ENCODE data around the gene COL13A1.

COL13A1 gene

DNA sequence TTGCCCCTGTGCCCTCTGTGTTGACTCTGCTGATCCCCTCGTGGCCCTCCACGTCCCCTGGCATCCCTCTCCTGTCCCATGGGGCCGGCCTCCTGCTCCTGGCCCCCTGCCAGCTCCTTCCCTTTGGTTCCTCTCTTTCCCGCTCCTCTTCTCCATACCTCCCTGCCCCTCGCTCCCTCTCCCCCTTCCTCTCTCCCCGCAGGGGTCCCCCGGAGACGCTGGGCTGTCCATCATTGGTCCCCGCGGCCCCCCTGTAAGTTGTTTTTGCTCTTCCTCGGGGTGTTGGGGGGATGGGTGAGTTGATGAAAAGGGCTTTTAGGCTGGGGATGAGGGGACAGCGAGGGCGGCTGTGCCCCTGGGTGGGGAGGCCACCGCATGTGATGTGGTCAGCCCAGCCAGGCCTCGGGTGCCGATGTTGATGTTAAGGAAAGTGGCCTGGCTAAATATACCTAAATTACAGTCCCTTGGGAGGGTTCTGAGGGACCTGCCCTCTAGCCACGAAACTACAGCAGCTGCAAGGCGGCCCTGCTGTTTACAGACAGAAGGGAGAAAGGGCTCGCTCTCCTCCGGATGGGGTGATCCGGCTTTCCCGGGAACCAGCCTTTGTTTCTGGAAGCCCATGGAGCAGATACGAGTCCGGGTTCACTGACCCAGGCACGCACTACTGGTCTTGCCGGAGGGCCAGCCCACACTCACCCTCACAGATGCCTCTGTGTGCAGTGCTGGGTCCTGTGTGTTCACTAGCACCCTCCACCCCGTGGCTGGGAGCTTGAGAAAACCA is 78.8 kb downstream of the COL13A1 start:
- H3K36me3 ChIP-seq (ENCODE audit: control insufficient read depth in 1 of 2, insufficient read depth in 2 of 2, low read length in 2 of 2), result no peaks in the 10 kb centered on the region
- no peaks in the 10 kb centered on the region for H3K9me3 ChIP-seq (ENCODE audit: control insufficient read depth in 1 of 2, low read length in 2 of 2)
- H3K4me1 ChIP-seq (ENCODE audit: control insufficient read depth in 1 of 2, insufficient read depth in 2 of 2, low read length in 2 of 2), result peaks cover 0 to 7% of the 10 kb centered on the region in 2 donors
- H3K4me3 ChIP-seq (ENCODE audit: low read depth in 1 of 2, low read length in 2 of 2), result no peak overlapping the region
- H3K27me3 ChIP-seq (ENCODE audit: low read depth, low read length), result no peaks in the 10 kb centered on the region
- H3K27ac ChIP-seq (ENCODE audit: low read length), result no peak overlapping the region

DNA sequence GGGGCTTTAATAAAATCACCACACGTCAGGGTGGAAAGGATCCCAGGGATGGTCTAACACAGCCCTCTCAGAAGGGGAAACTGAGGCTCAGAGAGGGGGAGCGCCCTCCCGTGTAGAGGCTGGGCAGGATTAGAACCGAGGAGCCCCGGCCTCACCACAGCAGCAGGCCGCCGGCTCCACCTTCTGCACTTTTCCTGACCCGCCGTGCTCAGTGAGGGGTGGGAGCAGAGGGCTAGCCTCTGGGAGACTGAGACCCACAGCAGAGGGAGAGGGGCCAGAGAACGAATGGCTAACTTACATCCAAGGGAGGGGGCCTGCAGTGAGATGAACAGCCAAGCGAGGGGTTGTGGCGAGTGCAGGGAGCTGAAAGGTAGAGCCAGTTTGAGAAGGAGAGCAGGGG is 79.5 kb downstream of the COL13A1 start:
- Histone ChIP-seq H3K9me3 (ENCODE audit: control insufficient read depth in 1 of 2, low read length in 2 of 2) (no peaks in the 10 kb centered on the region), H3K27me3 (ENCODE audit: low read depth, low read length) (no peaks in the 10 kb centered on the region), H3K4me3 (ENCODE audit: low read depth in 1 of 2, low read length in 2 of 2) (no peak overlapping the region), H3K4me1 (ENCODE audit: control insufficient read depth in 1 of 2, insufficient read depth in 2 of 2, low read length in 2 of 2) (peaks cover 0 to 10% of the 10 kb centered on the region in 2 donors), H3K36me3 (ENCODE audit: control insufficient read depth in 1 of 2, insufficient read depth in 2 of 2, low read length in 2 of 2) (no peaks in the 10 kb centered on the region), H3K27ac (ENCODE audit: low read length) (no peak overlapping the region)

DNA sequence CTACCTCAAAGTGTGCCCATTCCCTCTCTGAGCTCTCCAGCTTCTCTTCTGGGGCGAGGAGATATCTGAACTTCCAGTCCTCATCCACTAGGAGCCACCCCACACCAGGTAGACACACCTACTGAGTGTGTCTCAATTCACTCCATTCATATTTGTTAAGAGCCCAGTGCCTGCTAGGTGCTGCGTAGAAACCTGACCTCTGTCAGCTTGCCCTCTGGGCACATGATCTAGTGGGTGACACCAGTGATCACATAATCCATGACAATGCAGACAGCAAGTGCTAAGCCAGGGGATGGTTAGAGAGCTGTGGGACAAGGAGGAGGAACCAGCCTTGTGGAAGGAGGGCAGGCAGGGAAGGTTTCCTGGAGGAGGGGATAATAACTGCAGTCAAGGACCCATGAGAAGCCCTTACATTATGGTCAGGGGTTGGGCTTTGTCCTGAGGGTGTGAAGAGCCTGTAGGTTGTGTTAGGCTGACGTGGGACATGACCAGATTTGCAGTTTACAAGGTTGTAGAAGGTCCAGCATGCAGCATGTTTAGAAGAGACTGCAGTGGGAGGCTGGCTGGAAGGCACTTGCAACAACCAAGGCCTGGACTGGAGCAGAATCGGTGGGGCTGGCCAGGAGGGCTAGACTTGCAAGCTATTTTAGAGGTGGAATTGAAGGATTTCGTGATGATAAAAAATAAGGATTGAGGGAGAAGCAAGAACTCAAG is 81.8 kb downstream of the COL13A1 start:
- Histone ChIP-seq H3K27ac (ENCODE audit: low read length) (no peak overlapping the region), H3K9me3 (ENCODE audit: control insufficient read depth in 1 of 2, low read length in 2 of 2) (no peaks in the 10 kb centered on the region), H3K36me3 (ENCODE audit: control insufficient read depth in 1 of 2, insufficient read depth in 2 of 2, low read length in 2 of 2) (no peaks in the 10 kb centered on the region)

DNA sequence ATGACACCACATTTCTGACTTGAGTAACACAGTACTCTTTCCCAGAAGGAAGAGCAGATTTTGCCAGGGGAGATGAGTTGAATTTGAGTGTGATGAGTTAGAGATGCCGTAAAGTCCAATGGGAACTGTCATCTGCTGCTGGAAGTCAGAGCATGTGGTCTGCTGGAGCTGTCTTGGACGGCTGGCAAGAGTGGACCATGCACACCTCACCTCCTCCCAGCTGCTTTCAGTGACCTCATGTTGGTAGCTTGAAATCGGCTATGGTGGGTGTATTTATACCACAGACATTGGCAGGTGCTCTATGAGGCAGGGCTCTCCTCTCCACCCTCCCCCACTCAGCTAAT is 82.3 kb downstream of the COL13A1 start:
- Histone ChIP-seq H3K36me3 (ENCODE audit: control insufficient read depth in 1 of 2, insufficient read depth in 2 of 2, low read length in 2 of 2) (no peaks in the 10 kb centered on the region), H3K27me3 (ENCODE audit: low read depth, low read length) (no peaks in the 10 kb centered on the region), H3K9me3 (ENCODE audit: control insufficient read depth in 1 of 2, low read length in 2 of 2) (no peaks in the 10 kb centered on the region), H3K4me1 (ENCODE audit: control insufficient read depth in 1 of 2, insufficient read depth in 2 of 2, low read length in 2 of 2) (peaks cover 0 to 10% of the 10 kb centered on the region in 2 donors), H3K27ac (ENCODE audit: low read length) (no peak overlapping the region), H3K4me3 (ENCODE audit: low read depth in 1 of 2, low read length in 2 of 2) (no peak overlapping the region)

More for the DNA sequence above, 81.8 kb downstream of the COL13A1 start:
- Histone ChIP-seq H3K4me3 (ENCODE audit: low read depth in 1 of 2, low read length in 2 of 2) (no peak overlapping the region), H3K4me1 (ENCODE audit: control insufficient read depth in 1 of 2, insufficient read depth in 2 of 2, low read length in 2 of 2) (peaks cover 0 to 10% of the 10 kb centered on the region in 2 donors), H3K27me3 (ENCODE audit: low read depth, low read length) (no peaks in the 10 kb centered on the region)

DNA sequence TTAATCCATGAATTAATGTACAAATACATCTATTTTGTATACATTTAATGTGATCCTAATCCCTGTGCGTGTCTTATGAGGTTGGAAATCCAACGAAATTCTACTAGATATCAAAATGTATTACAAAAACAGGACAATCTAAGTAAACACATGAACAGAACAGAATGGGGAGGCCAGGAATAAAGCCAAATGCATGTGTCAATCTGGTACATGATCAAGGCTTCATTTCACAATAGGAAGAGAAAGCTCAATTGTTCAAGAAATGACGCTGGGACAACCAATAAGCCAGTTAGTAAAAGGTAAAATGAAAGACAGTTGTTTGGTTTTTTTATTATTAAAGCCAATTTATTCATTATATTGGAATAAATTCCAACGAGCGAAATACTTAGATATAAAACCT is 83.0 kb downstream of the COL13A1 start:
- no peak overlapping the region for H3K4me3 ChIP-seq (ENCODE audit: low read depth in 1 of 2, low read length in 2 of 2)
- no peaks in the 10 kb centered on the region for H3K27me3 ChIP-seq (ENCODE audit: low read depth, low read length)
- H3K4me1 ChIP-seq (ENCODE audit: control insufficient read depth in 1 of 2, insufficient read depth in 2 of 2, low read length in 2 of 2), result peaks cover 0 to 10% of the 10 kb centered on the region in 2 donors
- no peaks in the 10 kb centered on the region for H3K9me3 ChIP-seq (ENCODE audit: control insufficient read depth in 1 of 2, low read length in 2 of 2)
- no peak overlapping the region for H3K27ac ChIP-seq (ENCODE audit: low read length)
- no peaks in the 10 kb centered on the region for H3K36me3 ChIP-seq (ENCODE audit: control insufficient read depth in 1 of 2, insufficient read depth in 2 of 2, low read length in 2 of 2)

DNA sequence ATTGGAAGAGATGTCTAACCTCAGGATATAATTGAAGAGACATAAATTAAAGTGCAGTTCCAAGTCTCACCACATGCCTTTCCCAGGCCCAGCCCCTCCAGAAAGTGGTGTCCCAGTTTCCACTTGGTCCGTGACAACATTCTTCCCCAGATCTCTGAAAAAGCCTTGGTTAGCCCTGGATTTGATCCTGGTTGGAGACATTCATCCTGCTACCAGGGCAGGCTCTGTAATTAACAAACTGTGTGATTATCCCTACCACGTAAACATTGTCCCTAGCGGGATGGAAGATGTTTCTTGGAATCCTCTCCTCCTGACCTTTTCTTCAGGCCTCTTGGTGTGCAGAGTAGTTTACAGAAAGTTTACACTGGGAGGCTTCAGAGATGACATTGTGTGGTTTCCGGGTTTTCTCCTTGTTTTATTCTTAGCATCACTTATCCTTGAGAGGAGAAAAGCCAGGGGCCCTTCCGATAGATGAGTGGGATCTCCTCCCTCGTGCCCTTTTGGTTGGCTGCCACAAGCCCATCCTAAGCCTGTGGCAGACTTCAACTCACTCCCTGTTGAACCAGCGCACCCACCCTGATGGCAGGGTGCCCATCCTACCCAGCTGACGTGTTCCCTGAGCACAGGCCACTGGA is 83.8 kb downstream of the COL13A1 start:
- H3K4me3 ChIP-seq (ENCODE audit: low read depth in 1 of 2, low read length in 2 of 2), result no peak overlapping the region
- H3K9me3 ChIP-seq (ENCODE audit: control insufficient read depth in 1 of 2, low read length in 2 of 2), result no peaks in the 10 kb centered on the region
- H3K27me3 ChIP-seq (ENCODE audit: low read depth, low read length), result no peaks in the 10 kb centered on the region
- peaks cover 0 to 3% of the 10 kb centered on the region in 2 donors for H3K4me1 ChIP-seq (ENCODE audit: control insufficient read depth in 1 of 2, insufficient read depth in 2 of 2, low read length in 2 of 2)
- no peak overlapping the region for H3K27ac ChIP-seq (ENCODE audit: low read length)
- H3K36me3 ChIP-seq (ENCODE audit: control insufficient read depth in 1 of 2, insufficient read depth in 2 of 2, low read length in 2 of 2), result no peaks in the 10 kb centered on the region

DNA sequence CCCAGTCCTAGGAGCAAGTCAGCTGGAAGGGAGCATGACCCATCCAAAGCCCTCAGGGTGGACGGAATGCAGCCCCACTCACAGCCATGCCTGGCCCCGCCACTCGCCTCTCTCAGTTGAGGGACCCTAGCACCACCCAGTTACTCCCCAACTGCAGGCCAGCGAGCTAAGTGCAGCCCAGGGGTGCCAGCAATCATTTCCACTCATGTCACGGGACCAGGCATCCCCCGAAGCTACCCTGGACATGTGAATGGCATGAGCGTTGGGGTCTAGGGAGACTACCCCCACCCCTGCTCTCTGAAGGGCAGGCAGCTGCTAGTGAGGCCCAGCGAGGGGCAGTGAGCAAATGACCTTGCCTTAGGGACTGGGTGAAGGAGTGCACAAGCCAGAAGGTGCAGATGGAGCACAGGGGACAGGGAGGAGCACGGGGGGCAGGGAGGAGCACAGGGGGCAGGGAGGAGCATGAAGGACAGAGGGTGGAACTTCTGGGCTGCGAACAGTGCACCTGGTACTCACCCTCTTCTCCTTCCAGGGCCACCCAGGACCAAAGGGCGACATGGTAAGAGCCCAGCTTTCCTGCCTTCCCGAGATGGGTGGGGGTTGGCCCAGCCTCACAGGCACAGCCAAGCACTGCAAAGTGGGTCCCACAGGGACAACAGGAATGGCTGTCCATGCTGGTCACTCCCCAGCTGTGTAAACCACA is 87.3 kb downstream of the COL13A1 start:
- Histone ChIP-seq H3K4me3 (ENCODE audit: low read depth in 1 of 2, low read length in 2 of 2) (no peak overlapping the region), H3K27ac (ENCODE audit: low read length) (no peak overlapping the region), H3K36me3 (ENCODE audit: control insufficient read depth in 1 of 2, insufficient read depth in 2 of 2, low read length in 2 of 2) (no peaks in the 10 kb centered on the region), H3K4me1 (ENCODE audit: control insufficient read depth in 1 of 2, insufficient read depth in 2 of 2, low read length in 2 of 2) (peaks cover 0 to 3% of the 10 kb centered on the region in 2 donors), H3K27me3 (ENCODE audit: low read depth, low read length) (no peaks in the 10 kb centered on the region), H3K9me3 (ENCODE audit: control insufficient read depth in 1 of 2, low read length in 2 of 2) (no peaks in the 10 kb centered on the region)

DNA sequence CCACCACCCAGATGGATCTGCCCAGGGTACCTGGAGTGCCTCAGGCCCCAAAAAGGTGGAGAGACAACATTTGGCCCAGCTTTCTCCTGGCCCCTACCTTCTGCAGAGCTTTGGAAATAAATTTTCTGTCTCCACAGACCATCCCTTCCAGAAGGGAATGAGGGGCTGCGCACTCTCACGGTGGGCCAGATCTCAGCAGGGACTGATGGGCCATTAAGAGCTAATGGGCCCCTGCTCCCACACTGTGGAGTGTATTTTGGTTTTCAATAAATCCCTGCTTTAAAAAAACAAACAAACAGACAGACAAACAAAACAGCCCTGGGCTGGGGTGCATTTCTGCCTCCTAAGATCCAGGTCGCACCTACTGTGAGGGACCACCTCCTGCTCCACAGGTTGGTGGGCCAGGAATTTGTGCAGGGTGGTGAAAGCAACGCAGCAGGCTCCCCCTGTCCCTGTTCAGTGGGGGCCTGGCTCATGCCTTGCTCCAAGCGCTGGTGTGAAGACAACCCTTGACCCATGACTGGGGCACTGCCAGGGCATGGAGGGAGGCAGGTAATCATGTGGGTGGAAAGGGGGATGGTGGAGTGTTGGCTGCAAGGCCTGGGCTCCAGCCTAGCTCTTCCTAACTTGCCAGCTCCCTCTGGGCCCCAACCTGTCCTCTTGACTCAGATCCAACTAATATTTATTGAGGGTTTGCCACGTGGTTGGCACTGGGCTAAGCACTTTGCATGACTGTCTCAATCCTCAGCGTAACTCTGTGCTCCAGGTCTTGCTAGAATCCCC is 88.5 kb downstream of the COL13A1 start:
- H3K36me3 ChIP-seq (ENCODE audit: control insufficient read depth in 1 of 2, insufficient read depth in 2 of 2, low read length in 2 of 2), result no peaks in the 10 kb centered on the region
- H3K4me3 ChIP-seq (ENCODE audit: low read depth in 1 of 2, low read length in 2 of 2), result no peak overlapping the region
- no peaks in the 10 kb centered on the region for H3K9me3 ChIP-seq (ENCODE audit: control insufficient read depth in 1 of 2, low read length in 2 of 2)
- no peaks in the 10 kb centered on the region for H3K27me3 ChIP-seq (ENCODE audit: low read depth, low read length)
- peak overlapping the region; percentile 7 for H3K27ac ChIP-seq (ENCODE audit: low read length)
- peaks cover 0 to 3% of the 10 kb centered on the region in 2 donors for H3K4me1 ChIP-seq (ENCODE audit: control insufficient read depth in 1 of 2, insufficient read depth in 2 of 2, low read length in 2 of 2)

DNA sequence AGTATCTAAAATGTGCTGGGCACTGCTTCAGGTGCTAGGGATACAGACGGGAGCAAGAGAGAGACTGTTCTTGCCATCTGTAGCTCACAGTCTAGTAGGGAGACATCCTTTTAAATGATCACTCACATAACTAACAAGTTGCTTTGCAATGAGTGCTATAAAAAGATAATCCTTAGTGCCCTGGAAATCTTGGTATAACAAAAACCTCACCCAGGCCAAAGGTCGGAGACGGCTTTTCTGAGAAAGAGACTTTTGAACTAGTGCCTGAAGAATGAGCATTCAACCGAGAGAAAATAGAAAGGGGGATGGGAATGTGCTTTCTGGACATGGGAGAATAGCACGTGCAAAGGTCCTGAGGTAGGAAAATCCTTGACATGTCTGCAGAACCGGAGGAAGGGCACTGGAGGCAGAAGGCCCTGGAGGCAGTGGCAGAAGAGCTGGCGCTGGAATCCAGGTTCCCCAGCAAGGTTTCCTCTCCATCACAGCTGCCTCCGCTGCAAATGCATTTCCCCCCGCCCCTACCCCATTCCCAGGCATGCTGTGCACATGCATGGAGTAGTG is 89.4 kb downstream of the COL13A1 start:
- no peaks in the 10 kb centered on the region for H3K4me1 ChIP-seq (ENCODE audit: control insufficient read depth in 1 of 2, insufficient read depth in 2 of 2, low read length in 2 of 2)
- no peaks in the 10 kb centered on the region for H3K9me3 ChIP-seq (ENCODE audit: control insufficient read depth in 1 of 2, low read length in 2 of 2)
- peak overlapping the region; percentile 7 for H3K27ac ChIP-seq (ENCODE audit: low read length)

DNA sequence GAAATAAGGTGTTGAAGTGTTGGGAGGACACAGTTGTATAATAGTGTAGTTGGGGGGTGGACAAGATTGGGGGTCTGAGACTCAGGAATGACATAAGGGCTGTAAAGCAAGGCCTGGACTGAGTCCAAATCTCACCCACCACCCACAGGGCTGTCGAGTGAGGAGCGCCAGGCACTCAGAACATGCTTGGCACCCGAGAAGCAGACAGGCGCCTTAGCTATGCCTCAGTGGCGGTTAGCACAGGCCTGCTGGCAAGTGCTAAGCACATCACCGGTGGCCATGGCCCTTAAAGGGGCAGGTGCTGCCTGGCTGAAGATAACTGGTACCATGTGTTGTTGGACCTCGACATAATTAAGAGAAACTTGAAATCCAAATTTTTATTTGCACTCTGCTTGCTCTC is 90.7 kb downstream of the COL13A1 start:
- H3K4me3 ChIP-seq (ENCODE audit: low read depth in 1 of 2, low read length in 2 of 2), result no peak overlapping the region
- no peak overlapping the region for H3K27ac ChIP-seq (ENCODE audit: low read length)
- no peaks in the 10 kb centered on the region for H3K9me3 ChIP-seq (ENCODE audit: control insufficient read depth in 1 of 2, low read length in 2 of 2)
- no peaks in the 10 kb centered on the region for H3K36me3 ChIP-seq (ENCODE audit: control insufficient read depth in 1 of 2, insufficient read depth in 2 of 2, low read length in 2 of 2)
- H3K4me1 ChIP-seq (ENCODE audit: control insufficient read depth in 1 of 2, insufficient read depth in 2 of 2, low read length in 2 of 2), result no peaks in the 10 kb centered on the region
- no peaks in the 10 kb centered on the region for H3K27me3 ChIP-seq (ENCODE audit: low read depth, low read length)

More for the DNA sequence above, 89.4 kb downstream of the COL13A1 start:
- no peaks in the 10 kb centered on the region for H3K27me3 ChIP-seq (ENCODE audit: low read depth, low read length)
- no peak overlapping the region for H3K4me3 ChIP-seq (ENCODE audit: low read depth in 1 of 2, low read length in 2 of 2)
- H3K36me3 ChIP-seq (ENCODE audit: control insufficient read depth in 1 of 2, insufficient read depth in 2 of 2, low read length in 2 of 2), result no peaks in the 10 kb centered on the region
